ENCODE data around the gene EFHD1.

DNA sequence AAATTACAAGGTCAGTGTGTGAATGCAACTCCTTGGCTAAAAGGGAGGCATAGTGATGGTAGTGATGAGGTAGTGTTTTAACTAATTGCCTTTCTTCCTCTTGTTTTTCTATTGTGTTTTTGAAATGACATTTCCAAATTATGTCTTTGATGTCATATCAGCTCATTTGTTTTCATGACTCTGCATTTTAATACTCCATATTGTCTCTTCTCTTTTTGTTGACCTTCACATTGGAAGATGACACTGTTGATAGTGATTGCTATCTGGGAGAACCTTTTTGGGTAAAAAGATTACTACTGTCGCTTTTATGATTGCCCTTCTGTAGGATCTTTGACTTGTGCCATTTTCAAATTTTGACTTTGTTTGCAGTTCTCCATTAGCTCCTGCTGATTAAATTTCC is 66.8 kb downstream of the EFHD1 start:
- TF ChIP-seq, protein P1, sequence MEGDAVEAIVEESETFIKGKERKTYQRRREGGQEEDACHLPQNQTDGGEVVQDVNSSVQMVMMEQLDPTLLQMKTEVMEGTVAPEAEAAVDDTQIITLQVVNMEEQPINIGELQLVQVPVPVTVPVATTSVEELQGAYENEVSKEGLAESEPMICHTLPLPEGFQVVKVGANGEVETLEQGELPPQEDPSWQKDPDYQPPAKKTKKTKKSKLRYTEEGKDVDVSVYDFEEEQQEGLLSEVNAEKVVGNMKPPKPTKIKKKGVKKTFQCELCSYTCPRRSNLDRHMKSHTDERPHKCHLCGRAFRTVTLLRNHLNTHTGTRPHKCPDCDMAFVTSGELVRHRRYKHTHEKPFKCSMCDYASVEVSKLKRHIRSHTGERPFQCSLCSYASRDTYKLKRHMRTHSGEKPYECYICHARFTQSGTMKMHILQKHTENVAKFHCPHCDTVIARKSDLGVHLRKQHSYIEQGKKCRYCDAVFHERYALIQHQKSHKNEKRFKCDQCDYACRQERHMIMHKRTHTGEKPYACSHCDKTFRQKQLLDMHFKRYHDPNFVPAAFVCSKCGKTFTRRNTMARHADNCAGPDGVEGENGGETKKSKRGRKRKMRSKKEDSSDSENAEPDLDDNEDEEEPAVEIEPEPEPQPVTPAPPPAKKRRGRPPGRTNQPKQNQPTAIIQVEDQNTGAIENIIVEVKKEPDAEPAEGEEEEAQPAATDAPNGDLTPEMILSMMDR (conservative IDR thresholded peaks at IDR 0.05): no peak
- TF ChIP-seq ZFX (IDR thresholded peaks at IDR 0.05): no peak

Measured in C4-2B (cell line).